Loucy (cell line): Measurements from ENCODE around the gene BRD9.

ENCODE experiments used
- H2AFZ ChIP-seq: fragments of 200-600 bp; sonication (generic); 2 replicates; pipeline ENCODE4 v1.6.0; 2016; ENCODE audit warnings: antibody characterized with exemption, mild to moderate bottlenecking, low read length, moderate library complexity
- H3F3A ChIP-seq: fragments of 200-600 bp; 2 replicates; pipeline ENCODE4 v1.6.0; 2016; ENCODE audit warnings: antibody characterized with exemption, low read depth, mild to moderate bottlenecking
- H3K27me3 ChIP-seq: fragments of 200-600 bp; sonication (generic); 2 replicates; pipeline ENCODE4 v1.6.1; 2014; ENCODE audit warnings: low read length, mild to moderate bottlenecking; ENCODE audit not compliant: insufficient read depth, poor library complexity, severe bottlenecking
- H3K36me3 ChIP-seq: fragments of 200-600 bp; sonication (generic); 2 replicates; pipeline ENCODE4 v1.6.1; 2016; ENCODE audit warnings: low read length; ENCODE audit not compliant: insufficient read depth
- H3K4me1 ChIP-seq: fragments of 200-600 bp; sonication (generic); 2 replicates; pipeline ENCODE4 v1.5.1; 2014; ENCODE audit warnings: low read length, mild to moderate bottlenecking; ENCODE audit not compliant: insufficient read depth, poor library complexity, severe bottlenecking
- H3K4me2 ChIP-seq: fragments of 200-600 bp; sonication (generic); 2 replicates; pipeline ENCODE4 v1.6.0; 2014; ENCODE audit warnings: antibody characterized with exemption, low read length, low read depth, mild to moderate bottlenecking; ENCODE audit not compliant: poor library complexity, severe bottlenecking
- H3K4me3 ChIP-seq: fragments of 200-600 bp; sonication (generic); 2 replicates; pipeline ENCODE4 v1.5.1; 2014; ENCODE audit warnings: low read length, mild to moderate bottlenecking, mixed read lengths; ENCODE audit not compliant: poor library complexity, severe bottlenecking
- H3K79me2 ChIP-seq: fragments of 200-600 bp; sonication (generic); 2 replicates; pipeline ENCODE4 v1.6.1; 2014; ENCODE audit warnings: low read length; ENCODE audit not compliant: insufficient read depth
- H3K9ac ChIP-seq: fragments of 200-600 bp; sonication (generic); 2 replicates; pipeline ENCODE4 v1.6.0; 2014; ENCODE audit warnings: mild to moderate bottlenecking, low read depth, low read length, moderate library complexity; ENCODE audit not compliant: poor library complexity, severe bottlenecking
- H3K9me2 ChIP-seq: fragments of 200-600 bp; sonication (generic); replicated peaks from 2 replicates; pipeline ENCODE4 v1.6.1; 2016; ENCODE audit warnings: low read depth, low read length, mixed read lengths
- H3K9me3 ChIP-seq: fragments of 200-600 bp; sonication (generic); 2 replicates; pipeline ENCODE4 v1.6.1; 2014; ENCODE audit warnings: mild to moderate bottlenecking, antibody characterized with exemption, low read length, low read depth; ENCODE audit not compliant: insufficient read depth
- H4K20me1 ChIP-seq: fragments of 200-600 bp; sonication (generic); 2 replicates; pipeline ENCODE4 v1.6.0; 2014; ENCODE audit warnings: antibody characterized with exemption, low read length, mild to moderate bottlenecking; ENCODE audit not compliant: insufficient read depth, poor library complexity, severe bottlenecking
- EZH2phosphoT487 ChIP-seq: fragments of 200-600 bp; IDR thresholded peaks from 2 replicates; pipeline ENCODE4 v1.6.1; 2018; ENCODE audit warnings: antibody characterized with exemption, mild to moderate bottlenecking, moderate library complexity, borderline replicate concordance
- TF ChIP-seq, protein P1 (sequence below): fragments of 200-600 bp; sonication (generic); conservative IDR thresholded peaks from 2 replicates; pipeline ENCODE4 v1.5.1; 2014; ENCODE audit warnings: mild to moderate bottlenecking, antibody characterized with exemption, low read length

BRD9 gene

DNA sequence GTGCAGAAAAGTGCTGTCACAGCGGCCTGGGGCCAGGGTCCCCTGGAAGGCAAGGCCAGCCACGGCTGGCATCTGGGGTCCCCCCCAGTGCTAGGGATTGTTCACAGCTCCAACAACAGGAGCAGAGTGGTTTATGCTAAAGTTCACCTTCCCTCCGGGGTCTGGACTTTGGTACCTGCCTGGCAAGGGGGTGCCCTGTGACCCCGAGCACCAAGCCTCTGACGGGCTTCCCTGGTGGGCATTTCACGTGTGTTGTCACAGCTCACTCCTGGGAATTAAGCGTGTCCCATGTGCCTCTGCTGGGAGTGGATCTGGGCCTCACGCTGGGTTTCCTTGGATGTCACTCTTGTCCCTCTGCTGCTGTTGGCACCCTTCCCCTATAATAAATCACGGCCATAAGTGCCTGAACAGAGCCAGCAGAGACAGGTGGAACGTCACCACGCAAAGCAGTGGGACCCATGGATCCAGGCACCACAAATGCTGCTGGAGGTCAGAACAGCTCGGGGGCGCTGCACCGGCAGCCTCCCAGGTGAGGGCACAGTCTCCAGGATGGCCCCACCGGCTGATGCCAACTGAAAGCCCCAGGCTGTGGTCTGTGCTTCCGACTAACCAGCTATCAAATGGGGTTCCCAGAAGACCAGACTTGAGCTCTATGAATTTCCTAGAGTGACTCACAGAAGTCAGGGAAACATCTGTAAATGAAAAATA, 24.0 kb downstream of the BRD9 start:
- Histone ChIP-seq H3F3A (no peaks in the 10 kb centered on the region), H3K9me2 (no peaks in the 10 kb centered on the region), H3K27me3 (no peaks in the 10 kb centered on the region), H2AFZ (no peak overlapping the region), H3K9me3 (no peaks in the 10 kb centered on the region), H3K4me2 (no peak overlapping the region), H3K4me1 (no peaks in the 10 kb centered on the region), H3K79me2 (no peaks in the 10 kb centered on the region), H3K4me3 (no peak overlapping the region), H4K20me1 (no peaks in the 10 kb centered on the region), H3K9ac (no peak overlapping the region), H3K36me3 (peaks cover 86% of the 10 kb centered on the region; the same call in 1 of the 2 replicates)
- no peak for TF ChIP-seq EZH2phosphoT487
- TF ChIP-seq, protein P1, sequence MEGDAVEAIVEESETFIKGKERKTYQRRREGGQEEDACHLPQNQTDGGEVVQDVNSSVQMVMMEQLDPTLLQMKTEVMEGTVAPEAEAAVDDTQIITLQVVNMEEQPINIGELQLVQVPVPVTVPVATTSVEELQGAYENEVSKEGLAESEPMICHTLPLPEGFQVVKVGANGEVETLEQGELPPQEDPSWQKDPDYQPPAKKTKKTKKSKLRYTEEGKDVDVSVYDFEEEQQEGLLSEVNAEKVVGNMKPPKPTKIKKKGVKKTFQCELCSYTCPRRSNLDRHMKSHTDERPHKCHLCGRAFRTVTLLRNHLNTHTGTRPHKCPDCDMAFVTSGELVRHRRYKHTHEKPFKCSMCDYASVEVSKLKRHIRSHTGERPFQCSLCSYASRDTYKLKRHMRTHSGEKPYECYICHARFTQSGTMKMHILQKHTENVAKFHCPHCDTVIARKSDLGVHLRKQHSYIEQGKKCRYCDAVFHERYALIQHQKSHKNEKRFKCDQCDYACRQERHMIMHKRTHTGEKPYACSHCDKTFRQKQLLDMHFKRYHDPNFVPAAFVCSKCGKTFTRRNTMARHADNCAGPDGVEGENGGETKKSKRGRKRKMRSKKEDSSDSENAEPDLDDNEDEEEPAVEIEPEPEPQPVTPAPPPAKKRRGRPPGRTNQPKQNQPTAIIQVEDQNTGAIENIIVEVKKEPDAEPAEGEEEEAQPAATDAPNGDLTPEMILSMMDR: no peak

DNA sequence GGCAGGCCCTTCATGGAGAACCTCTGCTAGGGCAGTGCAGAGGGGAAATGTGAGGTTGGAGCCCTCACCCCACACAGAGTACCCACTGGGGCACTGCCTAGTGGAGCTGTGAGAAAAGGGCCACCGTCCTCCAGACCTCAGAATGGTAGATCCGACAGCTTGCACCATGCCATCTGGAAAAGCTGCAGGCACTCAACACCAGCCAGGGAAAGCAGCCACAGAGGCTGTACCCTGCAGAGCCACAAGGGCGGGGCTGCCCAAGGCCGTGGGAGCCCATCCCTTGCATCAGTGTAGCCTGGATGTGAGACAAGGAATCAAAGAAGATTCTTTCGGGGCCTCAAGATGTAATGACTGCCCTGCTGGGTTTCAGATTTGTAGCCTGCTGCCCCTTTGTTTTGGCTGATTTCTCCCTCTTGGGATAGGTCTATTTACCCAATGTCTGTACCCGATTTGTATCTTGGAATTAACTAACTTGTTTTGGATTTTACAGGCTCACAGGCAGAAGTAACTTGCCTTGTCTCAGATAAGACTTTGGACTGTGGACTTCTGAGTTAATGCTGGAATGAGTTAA, 25.2 kb downstream of the BRD9 start:
- H3K4me1 ChIP-seq: no peaks in the 10 kb centered on the region

DNA sequence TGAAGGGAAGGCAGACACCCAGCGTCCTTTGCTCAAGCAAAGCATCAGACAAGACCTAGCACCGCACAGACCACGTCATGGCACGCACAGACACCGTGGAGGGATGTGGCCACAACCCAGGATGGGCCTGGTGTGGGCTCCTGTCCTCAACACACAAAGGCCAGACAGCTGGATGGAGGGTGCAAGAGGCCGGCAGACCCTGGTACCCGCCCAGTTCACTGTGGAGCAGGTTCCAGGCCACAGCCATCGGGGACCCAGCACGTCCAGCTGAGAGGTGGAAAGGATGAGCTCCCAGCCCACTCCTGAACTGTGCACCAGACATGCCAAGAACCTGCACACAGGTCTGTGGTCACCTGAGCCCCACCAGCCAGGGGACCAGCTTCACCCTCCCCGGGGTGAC, 26.8 kb downstream of the BRD9 start:
- Histone ChIP-seq H4K20me1 (no peaks in the 10 kb centered on the region), H3K27me3 (no peaks in the 10 kb centered on the region), H2AFZ (no peak overlapping the region), H3K36me3 (peaks cover 70% of the 10 kb centered on the region; the same call in 1 of the 2 replicates), H3K79me2 (no peaks in the 10 kb centered on the region), H3K4me3 (no peak overlapping the region), H3K9me3 (no peaks in the 10 kb centered on the region), H3F3A (no peaks in the 10 kb centered on the region), H3K9me2 (no peaks in the 10 kb centered on the region), H3K4me2 (no peak overlapping the region), H3K9ac (no peak overlapping the region), H3K4me1 (peaks cover 4% of the 10 kb centered on the region)
- TF ChIP-seq, protein P1: no peak
- no peak for TF ChIP-seq EZH2phosphoT487

More for the DNA sequence above, 25.2 kb downstream of the BRD9 start:
- H3K9me3 ChIP-seq: no peaks in the 10 kb centered on the region
- peaks cover 86% of the 10 kb centered on the region; the same call in 1 of the 2 replicates for H3K36me3 ChIP-seq
- no peak overlapping the region for H2AFZ ChIP-seq
- TF ChIP-seq, protein P1: 0 out of 2 replicates have a peak, but pooled peaks have one; percentile 13
- TF ChIP-seq EZH2phosphoT487: no peak
- H3K9me2 ChIP-seq: no peaks in the 10 kb centered on the region
- H3F3A ChIP-seq: no peaks in the 10 kb centered on the region
- H3K27me3 ChIP-seq: no peaks in the 10 kb centered on the region
- H3K79me2 ChIP-seq: no peaks in the 10 kb centered on the region
- H3K9ac ChIP-seq: no peak overlapping the region
- no peak overlapping the region for H3K4me3 ChIP-seq
- no peaks in the 10 kb centered on the region for H4K20me1 ChIP-seq
- H3K4me2 ChIP-seq: no peak overlapping the region
